Neural cell (in vitro differentiated cells): ENCODE data around the gene PGRMC1.

ENCODE experiments used
- EP300 ChIP-seq: fragments of 450-650 bp; conservative IDR thresholded peaks from 2 replicates; pipeline ENCODE4 v1.6.1; 2014; ENCODE audit warnings: antibody characterized with exemption, mild to moderate bottlenecking, moderate library complexity; ENCODE audit not compliant: poor library complexity, severe bottlenecking
- EZH2 ChIP-seq: fragments of 200-600, 300-800 bp; shearing (Covaris generic), sonication (generic); IDR thresholded peaks from 2 replicates; pipeline ENCODE4 v1.6.1; 2014; ENCODE audit warnings: antibody characterized with exemption, low read length, borderline replicate concordance, mild to moderate bottlenecking; ENCODE audit not compliant: insufficient read depth, poor library complexity, severe bottlenecking
- MXI1 ChIP-seq: fragments of 450-650 bp; conservative IDR thresholded peaks from 2 replicates; pipeline ENCODE4 v1.6.1; 2014; ENCODE audit warnings: antibody characterized with exemption, mild to moderate bottlenecking; ENCODE audit not compliant: poor library complexity, severe bottlenecking
- POLR2AphosphoS5 ChIP-seq: IDR thresholded peaks from 2 replicates; pipeline ENCODE4 v1.6.1; 2012
- RAD21 ChIP-seq: fragments of 450-650 bp; conservative IDR thresholded peaks from 2 replicates; pipeline ENCODE4 v1.6.1; 2014; ENCODE audit warnings: antibody characterized with exemption, mild to moderate bottlenecking, moderate library complexity
- SMC3 ChIP-seq: fragments of 450-650 bp; conservative IDR thresholded peaks from 2 replicates; pipeline ENCODE4 v1.6.1; 2014; ENCODE audit warnings: antibody characterized with exemption, mild to moderate bottlenecking, moderate library complexity; ENCODE audit not compliant: poor library complexity
- TAF1 ChIP-seq: IDR thresholded peaks from 2 replicates; pipeline ENCODE4 v1.6.1; 2012; ENCODE audit warnings: low read depth
- TF ChIP-seq, protein P1 (sequence below): fragments of 450-650 bp; IDR thresholded peaks from 2 replicates; pipeline ENCODE4 v1.5.1; 2014; ENCODE audit warnings: antibody characterized with exemption, mild to moderate bottlenecking, moderate library complexity; ENCODE audit not compliant: poor library complexity, severe bottlenecking
- TF ChIP-seq, protein P2 (sequence below): IDR thresholded peaks from 2 replicates; pipeline ENCODE4 v1.6.1; 2012; ENCODE audit warnings: borderline replicate concordance

DNA sequence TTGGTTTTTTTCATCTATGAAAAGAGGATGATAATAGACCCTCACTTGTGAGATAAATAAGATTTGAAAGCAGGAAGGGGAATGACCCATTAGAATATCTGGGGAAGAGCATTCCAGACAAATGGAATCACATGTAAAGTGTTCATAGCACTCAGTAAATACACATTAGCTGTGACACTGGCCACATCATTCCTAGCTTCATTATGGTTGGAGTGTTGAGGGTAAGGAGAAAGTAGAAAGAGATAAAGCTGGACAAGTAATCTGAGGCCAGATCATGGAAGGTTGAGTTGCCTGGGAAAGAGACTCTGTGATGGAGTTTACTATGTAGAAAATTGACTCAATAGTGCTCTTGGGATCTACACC, 6.9 kb upstream of the PGRMC1 start:
- TF ChIP-seq, protein P1, sequence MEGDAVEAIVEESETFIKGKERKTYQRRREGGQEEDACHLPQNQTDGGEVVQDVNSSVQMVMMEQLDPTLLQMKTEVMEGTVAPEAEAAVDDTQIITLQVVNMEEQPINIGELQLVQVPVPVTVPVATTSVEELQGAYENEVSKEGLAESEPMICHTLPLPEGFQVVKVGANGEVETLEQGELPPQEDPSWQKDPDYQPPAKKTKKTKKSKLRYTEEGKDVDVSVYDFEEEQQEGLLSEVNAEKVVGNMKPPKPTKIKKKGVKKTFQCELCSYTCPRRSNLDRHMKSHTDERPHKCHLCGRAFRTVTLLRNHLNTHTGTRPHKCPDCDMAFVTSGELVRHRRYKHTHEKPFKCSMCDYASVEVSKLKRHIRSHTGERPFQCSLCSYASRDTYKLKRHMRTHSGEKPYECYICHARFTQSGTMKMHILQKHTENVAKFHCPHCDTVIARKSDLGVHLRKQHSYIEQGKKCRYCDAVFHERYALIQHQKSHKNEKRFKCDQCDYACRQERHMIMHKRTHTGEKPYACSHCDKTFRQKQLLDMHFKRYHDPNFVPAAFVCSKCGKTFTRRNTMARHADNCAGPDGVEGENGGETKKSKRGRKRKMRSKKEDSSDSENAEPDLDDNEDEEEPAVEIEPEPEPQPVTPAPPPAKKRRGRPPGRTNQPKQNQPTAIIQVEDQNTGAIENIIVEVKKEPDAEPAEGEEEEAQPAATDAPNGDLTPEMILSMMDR, result no peak
- TF ChIP-seq EZH2, result no peak
- no peak for TF ChIP-seq POLR2AphosphoS5
- TF ChIP-seq MXI1, result no peak
- TF ChIP-seq TAF1, result no peak
- no peak for TF ChIP-seq SMC3
- no peak for TF ChIP-seq RAD21
- TF ChIP-seq, protein P2, sequence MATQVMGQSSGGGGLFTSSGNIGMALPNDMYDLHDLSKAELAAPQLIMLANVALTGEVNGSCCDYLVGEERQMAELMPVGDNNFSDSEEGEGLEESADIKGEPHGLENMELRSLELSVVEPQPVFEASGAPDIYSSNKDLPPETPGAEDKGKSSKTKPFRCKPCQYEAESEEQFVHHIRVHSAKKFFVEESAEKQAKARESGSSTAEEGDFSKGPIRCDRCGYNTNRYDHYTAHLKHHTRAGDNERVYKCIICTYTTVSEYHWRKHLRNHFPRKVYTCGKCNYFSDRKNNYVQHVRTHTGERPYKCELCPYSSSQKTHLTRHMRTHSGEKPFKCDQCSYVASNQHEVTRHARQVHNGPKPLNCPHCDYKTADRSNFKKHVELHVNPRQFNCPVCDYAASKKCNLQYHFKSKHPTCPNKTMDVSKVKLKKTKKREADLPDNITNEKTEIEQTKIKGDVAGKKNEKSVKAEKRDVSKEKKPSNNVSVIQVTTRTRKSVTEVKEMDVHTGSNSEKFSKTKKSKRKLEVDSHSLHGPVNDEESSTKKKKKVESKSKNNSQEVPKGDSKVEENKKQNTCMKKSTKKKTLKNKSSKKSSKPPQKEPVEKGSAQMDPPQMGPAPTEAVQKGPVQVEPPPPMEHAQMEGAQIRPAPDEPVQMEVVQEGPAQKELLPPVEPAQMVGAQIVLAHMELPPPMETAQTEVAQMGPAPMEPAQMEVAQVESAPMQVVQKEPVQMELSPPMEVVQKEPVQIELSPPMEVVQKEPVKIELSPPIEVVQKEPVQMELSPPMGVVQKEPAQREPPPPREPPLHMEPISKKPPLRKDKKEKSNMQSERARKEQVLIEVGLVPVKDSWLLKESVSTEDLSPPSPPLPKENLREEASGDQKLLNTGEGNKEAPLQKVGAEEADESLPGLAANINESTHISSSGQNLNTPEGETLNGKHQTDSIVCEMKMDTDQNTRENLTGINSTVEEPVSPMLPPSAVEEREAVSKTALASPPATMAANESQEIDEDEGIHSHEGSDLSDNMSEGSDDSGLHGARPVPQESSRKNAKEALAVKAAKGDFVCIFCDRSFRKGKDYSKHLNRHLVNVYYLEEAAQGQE, result no peak
- no peak for TF ChIP-seq EP300
